HG03135 (cell line): Measurements from ENCODE around the gene DDRGK1.
"Not testable (repeated sequence)": the region's sequence is repeated elsewhere in the genome, so short reads cannot be mapped to it uniquely, and the experiment has no call there.

ENCODE experiments used
- ATAC-seq: cut with Tn5 transposase; IDR thresholded peaks from one replicate; pipeline ENCODE4 v1.9.1; 2021; ENCODE audit warnings: mild to moderate bottlenecking, moderate library complexity; ENCODE audit not compliant: unreplicated experiment

DDRGK1 gene

GRCh38 chr20:3189561-3190131 is 14.8 kb downstream of the DDRGK1 start:
- ATAC-seq, result no peak

GRCh38 chr20:3188823-3189413 is 15.6 kb downstream of the DDRGK1 start:
- no peak for ATAC-seq

GRCh38 chr20:3187861-3188260 is 16.6 kb downstream of the DDRGK1 start:
- not testable (repeated sequence) for ATAC-seq

GRCh38 chr20:3183896-3184612 is 20.4 kb downstream of the DDRGK1 start:
- ATAC-seq, result no peak

GRCh38 chr20:3182429-3182828 is 22.1 kb downstream of the DDRGK1 start:
- not testable (repeated sequence) for ATAC-seq

GRCh38 chr20:3181270-3181669 is 23.2 kb downstream of the DDRGK1 start:
- no peak for ATAC-seq

- no peak for ATAC-seq
Observed at GRCh38 chr20:3180319-3180718, 24.2 kb downstream of the DDRGK1 start.

GRCh38 chr20:3177746-3178485 is 26.6 kb downstream of the DDRGK1 start:
- no peak for ATAC-seq

- ATAC-seq, result no peak
Observed at GRCh38 chr20:3175270-3175669, 29.2 kb downstream of the DDRGK1 start.

- no peak for ATAC-seq
Observed at GRCh38 chr20:3174442-3175261, 29.8 kb downstream of the DDRGK1 start.

- ATAC-seq, result peak; percentile 78
Observed at GRCh38 chr20:3173610-3174441, 30.7 kb downstream of the DDRGK1 start.

- peak; percentile 43 for ATAC-seq
Observed at GRCh38 chr20:3172933-3173609, 31.4 kb downstream of the DDRGK1 start, which contains the start of gene LZTS3. TSS of gene LZTS3 (minus strand) at chr20:3173549. CDS start at chr20:3167163, 6,386 bp downstream.

GRCh38 chr20:3172126-3172932 is 32.2 kb downstream of the DDRGK1 start:
- ATAC-seq, result no peak

- no peak for ATAC-seq
Observed at GRCh38 chr20:3171391-3172125, 32.9 kb downstream of the DDRGK1 start.

- no peak for ATAC-seq
Observed at GRCh38 chr20:3168829-3169590, 35.5 kb downstream of the DDRGK1 start.

- ATAC-seq, result no peak
Observed at GRCh38 chr20:3168079-3168828, 36.2 kb downstream of the DDRGK1 start.
